GM12891 (cell line): ENCODE data around the gene PACS2.

ENCODE experiments used
- DNase-seq: peaks from one replicate; pipeline ENCODE4 v3.0.0; 2011; ENCODE audit warnings: low spot score; ENCODE audit not compliant: insufficient read length
- FAIRE-seq: peaks from 2 replicates; lab custom pipeline; 2011; peaks lifted over from hg19 to GRCh38; lab: Jason Lieb, UNC
- PAX5 ChIP-seq: IDR thresholded peaks from 2 replicates; pipeline ENCODE4 v1.6.1; 2011; ENCODE audit warnings: low read length, moderate library complexity, mild to moderate bottlenecking; ENCODE audit not compliant: insufficient read depth, severe bottlenecking
- POLR2A ChIP-seq: IDR thresholded peaks from 2 replicates; pipeline ENCODE4 v1.6.1; 2011; ENCODE audit warnings: low read depth, low read length, control low read depth
- POLR2AphosphoS5 ChIP-seq: IDR thresholded peaks from 2 replicates; pipeline ENCODE4 v1.6.1; 2011; ENCODE audit warnings: low read depth, low read length, control low read depth
- POU2F2 ChIP-seq: IDR thresholded peaks from 2 replicates; pipeline ENCODE4 v1.6.1; 2011; ENCODE audit warnings: low read depth, mild to moderate bottlenecking, control low read depth, low read length, moderate library complexity
- SPI1 ChIP-seq: IDR thresholded peaks from 2 replicates; pipeline ENCODE4 v1.6.1; 2011; ENCODE audit warnings: low read depth, low read length, control low read depth
- TAF1 ChIP-seq: IDR thresholded peaks from 2 replicates; pipeline ENCODE4 v1.6.1; 2011; ENCODE audit warnings: low read depth, low read length, control low read depth

PACS2 gene

GRCh38 chr14:105424861-105425260 is 110.3 kb downstream of the PACS2 start:
- FAIRE-seq (no peak), DNase-seq (no peak)
- no peak for TF ChIP-seq TAF1
- TF ChIP-seq POLR2A = no peak

- FAIRE-seq (no peak), DNase-seq (no peak)
- TF ChIP-seq SPI1 = no peak
- no peak for TF ChIP-seq POLR2A
- no peak for TF ChIP-seq TAF1
- TF ChIP-seq POU2F2 = no peak
- TF ChIP-seq POLR2AphosphoS5 = no peak
- no peak for TF ChIP-seq PAX5
Observed at GRCh38 chr14:105425823-105426247, 111.3 kb downstream of the PACS2 start.

GRCh38 chr14:105426416-105427130 is 112.0 kb downstream of the PACS2 start:
- TF ChIP-seq POU2F2 = no peak
- no peak for TF ChIP-seq POLR2AphosphoS5
- no peak for TF ChIP-seq POLR2A
- no peak for TF ChIP-seq TAF1
- FAIRE-seq (no peak), DNase-seq (no peak)

GRCh38 chr14:105427412-105427811 is 112.9 kb downstream of the PACS2 start:
- DNase-seq = no peak
- no peak for FAIRE-seq
- TF ChIP-seq SPI1 (no peak), TAF1 (no peak), POU2F2 (no peak), POLR2A (no peak), PAX5 (no peak), POLR2AphosphoS5 (no peak)

- TF ChIP-seq POLR2A (no peak), TAF1 (no peak), PAX5 (no peak), SPI1 (no peak)
- no peak for FAIRE-seq
- DNase-seq = no peak
Observed at GRCh38 chr14:105427936-105428485, 113.5 kb downstream of the PACS2 start.

- no peak for TF ChIP-seq POU2F2
- TF ChIP-seq TAF1 = no peak
- TF ChIP-seq PAX5 = no peak
- no peak for TF ChIP-seq POLR2AphosphoS5
- TF ChIP-seq SPI1 = no peak
- no peak for TF ChIP-seq POLR2A
- no peak for FAIRE-seq
- no peak for DNase-seq
Observed at GRCh38 chr14:105430042-105430441, 115.5 kb downstream of the PACS2 start.

GRCh38 chr14:105430565-105430964 is 116.0 kb downstream of the PACS2 start:
- FAIRE-seq = no peak
- DNase-seq = no peak
- TF ChIP-seq POU2F2 (no peak), POLR2A (no peak), TAF1 (no peak), SPI1 (no peak)

- DNase-seq (no peak), FAIRE-seq (no peak)
- no peak for TF ChIP-seq PAX5
- no peak for TF ChIP-seq POLR2A
- TF ChIP-seq TAF1 = no peak
- no peak for TF ChIP-seq POU2F2
- TF ChIP-seq SPI1 = no peak
- TF ChIP-seq POLR2AphosphoS5 = no peak
Observed at GRCh38 chr14:105431256-105431655, 116.7 kb downstream of the PACS2 start.

GRCh38 chr14:105432657-105433056 is 118.1 kb downstream of the PACS2 start:
- FAIRE-seq = no peak
- TF ChIP-seq POLR2A = no peak
- no peak for TF ChIP-seq POLR2AphosphoS5
- no peak for TF ChIP-seq POU2F2
- no peak for TF ChIP-seq TAF1
- TF ChIP-seq SPI1 = no peak
- no peak for TF ChIP-seq PAX5

GRCh38 chr14:105433161-105433605 is 118.6 kb downstream of the PACS2 start:
- FAIRE-seq (no peak), DNase-seq (no peak)
- TF ChIP-seq POLR2A = 0 out of 2 replicates have a peak, but pooled peaks have one; percentile 45
- TF ChIP-seq SPI1 = no peak
- TF ChIP-seq POLR2AphosphoS5 = no peak
- no peak for TF ChIP-seq TAF1
- 0 out of 2 replicates have a peak, but pooled peaks have one; percentile 10 for TF ChIP-seq POU2F2

More at GRCh38 chr14:105432657-105433056, 118.1 kb downstream of the PACS2 start:
- DNase-seq = no peak
